Activated CD8-positive, alpha-beta memory T cell treated with anti-CD3 and anti-CD28 coated beads, Interleukin-2, amount 10 ng/mL, durations not matched to agents 7 days and 5 days (primary cell): Measurements from ENCODE around the gene MAP3K2. TPM values are rescaled to one million over a fixed set of nuclear protein-coding genes. Genes with fewer than 3 reads are reported as not detected.
A peak's percentile ranks its signal among the peaks of the same experiment; 100 is the strongest.
"Not testable (repeated sequence)": the region's sequence is repeated elsewhere in the genome, so short reads cannot be mapped to it uniquely, and the experiment has no call there.

ENCODE experiments used
- ATAC-seq: fragments of 150-1000 bp; cut with Tn5 transposase; one replicate; pipeline ENCODE4 v1.10.0; 2021; ENCODE audit warnings: moderate library complexity
- CTCF ChIA-PET: fragments of 350-600 bp; sonication (Branson Sonifier 250); formaldehyde crosslinking; loops from one replicate; lab custom pipeline; 2021; ENCODE audit warnings: antibody characterized with exemption; lab: Charles Lee
- DNase-seq: peaks from one replicate; pipeline ENCODE4 v3.0.0-alpha.2; 2020
- H3K27ac Mint-ChIP-seq: one replicate; pipeline ENCODE4 v1.8.0; 2021; ENCODE audit warnings: mild to moderate bottlenecking, mixed read lengths
- H3K27me3 Mint-ChIP-seq: one replicate; pipeline ENCODE4 v1.8.0; 2021; ENCODE audit warnings: mixed read lengths
- H3K36me3 Mint-ChIP-seq: one replicate; pipeline ENCODE4 v1.8.0; 2021; ENCODE audit warnings: mild to moderate bottlenecking, mixed read lengths
- H3K4me1 Mint-ChIP-seq: one replicate; pipeline ENCODE4 v1.8.0; 2021; ENCODE audit warnings: mixed read lengths
- H3K4me3 Mint-ChIP-seq: one replicate; pipeline ENCODE4 v1.8.0; 2021; ENCODE audit warnings: mild to moderate bottlenecking, moderate library complexity, mixed read lengths
- H3K9me3 Mint-ChIP-seq: one replicate; pipeline ENCODE4 v1.8.0; 2022; ENCODE audit warnings: low read depth, mixed read lengths
- total RNA-seq, 2 experiments: library from RNA; stranded (reverse); gene quantifications; one replicate each; pipeline ENCODE4 v1.2.3, GENCODE V29; 2021

The MAP3K2 gene
- total RNA-seq, 2 experiments from 2014 or later = 53.5 to 56.9 TPM

GRCh38 chr2:127417406-127417805 is 29.6 kb upstream of the MAP3K2 start:
- no peak overlapping the region for H3K27ac Mint-ChIP-seq
- peaks cover 22% of the 10 kb centered on the region for H3K4me1 Mint-ChIP-seq
- H3K27me3 Mint-ChIP-seq = peaks cover 28% of the 10 kb centered on the region
- no peak for ATAC-seq
- CTCF ChIA-PET = interaction anchor here (2.3 to 2.4 kb wide), 2 partner anchors 19 to 91 kb away, joined by 7 to 12 read pairs; no protein-coding TSS in a partner anchor
- no peaks in the 10 kb centered on the region for H3K9me3 Mint-ChIP-seq
- no peak for DNase-seq
- H3K4me3 Mint-ChIP-seq = no peak overlapping the region
- peaks cover 4% of the 10 kb centered on the region for H3K36me3 Mint-ChIP-seq

- Mint-ChIP-seq H3K4me3 (peak overlapping the region; percentile 69), H3K36me3 (peaks cover 5% of the 10 kb centered on the region), H3K9me3 (no peaks in the 10 kb centered on the region), H3K27me3 (peaks cover 19% of the 10 kb centered on the region), H3K27ac (peak overlapping the region; percentile 60), H3K4me1 (peaks cover 25% of the 10 kb centered on the region)
- no peak for DNase-seq
- no peak for ATAC-seq
- CTCF ChIA-PET = interaction anchor here (1.0 to 2.7 kb wide), 12 partner anchors 9 to 123 kb away, joined by 3 to 13 read pairs (median 8); partner anchors contain the start of genes ERCC3 and MAP3K2
These were observed 28.8 kb upstream of the MAP3K2 start for GRCh38 chr2:127416506-127417001.

GRCh38 chr2:127415593-127416505 is 28.1 kb upstream of the MAP3K2 start:
- peak; percentile 86 for DNase-seq
- Mint-ChIP-seq H3K27me3 (peaks cover 14% of the 10 kb centered on the region), H3K9me3 (no peaks in the 10 kb centered on the region), H3K4me3 (peak overlapping the region; percentile 69), H3K27ac (peak overlapping the region; percentile 16), H3K36me3 (peaks cover 5% of the 10 kb centered on the region), H3K4me1 (peaks cover 31% of the 10 kb centered on the region)
- CTCF ChIA-PET = interaction anchor here (1.0 to 2.7 kb wide), 18 partner anchors 8 to 218 kb away, joined by 3 to 13 read pairs (median 5); partner anchors contain the start of genes ERCC3 and MAP3K2
- peak; percentile 89 for ATAC-seq

GRCh38 chr2:127414638-127415592 is 27.1 kb upstream of the MAP3K2 start:
- Mint-ChIP-seq H3K4me3 (no peak overlapping the region), H3K27me3 (peaks cover 10% of the 10 kb centered on the region), H3K27ac (no peak overlapping the region), H3K4me1 (peaks cover 39% of the 10 kb centered on the region), H3K36me3 (peaks cover 6% of the 10 kb centered on the region), H3K9me3 (no peaks in the 10 kb centered on the region)
- DNase-seq (no peak), ATAC-seq (no peak)
- CTCF ChIA-PET = interaction anchor here (0.8 to 2.7 kb wide), 18 partner anchors 8 to 217 kb away, joined by 3 to 13 read pairs (median 5); partner anchors contain the start of genes ERCC3 and MAP3K2

GRCh38 chr2:127413782-127414637 is 26.2 kb upstream of the MAP3K2 start:
- H3K4me3 Mint-ChIP-seq = no peak overlapping the region
- no peak for DNase-seq
- H3K36me3 Mint-ChIP-seq = peaks cover 6% of the 10 kb centered on the region
- ATAC-seq = no peak
- H3K9me3 Mint-ChIP-seq = no peaks in the 10 kb centered on the region
- H3K4me1 Mint-ChIP-seq = peaks cover 41% of the 10 kb centered on the region
- H3K27ac Mint-ChIP-seq = no peak overlapping the region
- H3K27me3 Mint-ChIP-seq = peaks cover 8% of the 10 kb centered on the region
- CTCF ChIA-PET = interaction anchor here (0.8 to 2.7 kb wide), 4 partner anchors 9 to 28 kb away, joined by 3 to 13 read pairs (median 4); no protein-coding TSS in a partner anchor

- Mint-ChIP-seq H3K27ac (no peak overlapping the region), H3K36me3 (peaks cover 6% of the 10 kb centered on the region), H3K27me3 (peaks cover 6% of the 10 kb centered on the region), H3K9me3 (no peaks in the 10 kb centered on the region), H3K4me1 (peaks cover 41% of the 10 kb centered on the region), H3K4me3 (no peak overlapping the region)
- ATAC-seq (no peak), DNase-seq (no peak)
- CTCF ChIA-PET = no interaction called here
These were observed 25.4 kb upstream of the MAP3K2 start for GRCh38 chr2:127413200-127413599.

GRCh38 chr2:127411653-127412369 is 24.0 kb upstream of the MAP3K2 start:
- Mint-ChIP-seq H3K4me1 (peaks cover 39% of the 10 kb centered on the region), H3K4me3 (peak overlapping the region; percentile 58), H3K36me3 (peaks cover 6% of the 10 kb centered on the region), H3K27ac (peak overlapping the region; percentile 99), H3K27me3 (peaks cover 6% of the 10 kb centered on the region), H3K9me3 (no peaks in the 10 kb centered on the region)
- no peak for ATAC-seq
- CTCF ChIA-PET = interaction anchor here (1.0 to 1.7 kb wide), 3 partner anchors 17 to 238 kb away, joined by 3 to 4 read pairs (median 3); partner anchors contain the start of gene ERCC3
- no peak for DNase-seq

- Mint-ChIP-seq H3K9me3 (no peaks in the 10 kb centered on the region), H3K4me1 (peaks cover 32% of the 10 kb centered on the region), H3K27me3 (peaks cover 6% of the 10 kb centered on the region), H3K27ac (peak overlapping the region; percentile 99), H3K4me3 (peak overlapping the region; percentile 58), H3K36me3 (peaks cover 6% of the 10 kb centered on the region)
- DNase-seq (peak; percentile 57), ATAC-seq (peak; percentile 51)
- CTCF ChIA-PET = interaction anchor here (1.0 to 1.7 kb wide), 4 partner anchors 16 to 239 kb away, joined by 3 to 4 read pairs (median 3); partner anchors contain the start of gene ERCC3
These were observed 23.3 kb upstream of the MAP3K2 start for GRCh38 chr2:127410871-127411652.

GRCh38 chr2:127409716-127410115 is 21.9 kb upstream of the MAP3K2 start:
- Mint-ChIP-seq H3K4me1 (peaks cover 29% of the 10 kb centered on the region), H3K27ac (peak overlapping the region; percentile 99)
- CTCF ChIA-PET = interaction anchor here (1.4 kb wide), 1 partner anchor 213 kb away, joined by 3 read pairs; no protein-coding TSS in a partner anchor
- not testable (repeated sequence) for ATAC-seq, H3K9me3 Mint-ChIP-seq, DNase-seq, H3K36me3 Mint-ChIP-seq, H3K27me3 Mint-ChIP-seq, H3K4me3 Mint-ChIP-seq

GRCh38 chr2:127408807-127409099 is 21.0 kb upstream of the MAP3K2 start:
- Mint-ChIP-seq H3K9me3 (no peaks in the 10 kb centered on the region), H3K27ac (peak overlapping the region; percentile 36), H3K4me1 (peaks cover 27% of the 10 kb centered on the region), H3K4me3 (peak overlapping the region; percentile 51), H3K36me3 (peaks cover 4% of the 10 kb centered on the region), H3K27me3 (peaks cover 4% of the 10 kb centered on the region)
- CTCF ChIA-PET = no interaction called here
- DNase-seq = peak; percentile 39
- ATAC-seq = no peak
